Right lobe of liver (tissue), 4 donors: ENCODE data around the gene RMND1.

Source experiments
- POLR2A ChIP-seq: fragments of 450-650 bp; IDR thresholded peaks from one replicate; pipeline ENCODE4 v1.6.1; 2017; ENCODE audit warnings: antibody characterized with exemption, mild to moderate bottlenecking
- TF ChIP-seq, protein P1 (sequence below), 4 donors: fragments of 200-600 bp in 3 of 4; fragments of 450-650 bp in 1 of 4; IDR thresholded peaks; one replicate each; pipeline versions ENCODE4 v1.5.1 to v1.8.0; 2016 to 2022; ENCODE audit warnings: antibody characterized with exemption in 4 of 4, mild to moderate bottlenecking in 2 of 4
- donor health status: DM: no; HTN: no; CAD: no.
- donor health status: DM: no; HTN: no; CAD: no.
- donor health status: DM: no; HTN: yes; CAD: no.

DNA sequence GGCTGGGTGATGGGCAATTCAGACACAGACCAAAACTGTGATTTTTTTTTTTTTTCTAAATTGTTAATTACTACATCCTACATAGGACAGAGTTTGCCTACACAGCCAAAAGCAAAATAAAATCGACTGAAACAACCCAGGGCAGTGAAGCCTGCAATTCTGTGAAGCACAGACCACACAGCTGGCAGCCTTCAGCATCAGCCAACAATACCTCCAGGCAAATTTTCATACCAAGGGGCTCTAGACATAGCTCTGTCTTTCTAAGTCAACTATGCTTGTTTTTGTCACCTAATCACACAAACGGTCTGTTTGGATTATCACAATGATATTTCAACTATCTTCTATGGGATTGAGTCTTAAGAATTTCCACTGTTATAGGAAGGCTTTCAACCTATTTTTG, 17.6 kb downstream of the RMND1 start:
- no peak for TF ChIP-seq POLR2A
- TF ChIP-seq, protein P1, sequence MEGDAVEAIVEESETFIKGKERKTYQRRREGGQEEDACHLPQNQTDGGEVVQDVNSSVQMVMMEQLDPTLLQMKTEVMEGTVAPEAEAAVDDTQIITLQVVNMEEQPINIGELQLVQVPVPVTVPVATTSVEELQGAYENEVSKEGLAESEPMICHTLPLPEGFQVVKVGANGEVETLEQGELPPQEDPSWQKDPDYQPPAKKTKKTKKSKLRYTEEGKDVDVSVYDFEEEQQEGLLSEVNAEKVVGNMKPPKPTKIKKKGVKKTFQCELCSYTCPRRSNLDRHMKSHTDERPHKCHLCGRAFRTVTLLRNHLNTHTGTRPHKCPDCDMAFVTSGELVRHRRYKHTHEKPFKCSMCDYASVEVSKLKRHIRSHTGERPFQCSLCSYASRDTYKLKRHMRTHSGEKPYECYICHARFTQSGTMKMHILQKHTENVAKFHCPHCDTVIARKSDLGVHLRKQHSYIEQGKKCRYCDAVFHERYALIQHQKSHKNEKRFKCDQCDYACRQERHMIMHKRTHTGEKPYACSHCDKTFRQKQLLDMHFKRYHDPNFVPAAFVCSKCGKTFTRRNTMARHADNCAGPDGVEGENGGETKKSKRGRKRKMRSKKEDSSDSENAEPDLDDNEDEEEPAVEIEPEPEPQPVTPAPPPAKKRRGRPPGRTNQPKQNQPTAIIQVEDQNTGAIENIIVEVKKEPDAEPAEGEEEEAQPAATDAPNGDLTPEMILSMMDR (IDR thresholded peaks at IDR 0.05) = no peak
